Upper lobe of right lung (tissue), 1 donor: ENCODE measurements around the gene TSNAX. TPM values are rescaled to one million over a fixed set of nuclear protein-coding genes. Genes with fewer than 3 reads are reported as not detected.
A peak's percentile ranks its signal among the peaks of the same experiment; 100 is the strongest.

Source experiments
- ATAC-seq: fragments of 200-7000 bp; cut with Tn5 transposase; one replicate; pipeline ENCODE4 v1.9.1; 2020; ENCODE audit warnings: mild to moderate bottlenecking, moderate library complexity
- DNase-seq: peaks from one replicate; pipeline ENCODE4 v3.0.0-alpha.2; 2020
- H3K27ac ChIP-seq: fragments of 200-600 bp; one replicate; pipeline ENCODE4 v1.8.0; 2022
- H3K27me3 ChIP-seq: fragments of 200-600 bp; one replicate; pipeline ENCODE4 v1.8.0; 2022; ENCODE audit warnings: mild to moderate bottlenecking
- H3K36me3 ChIP-seq: fragments of 200-600 bp; one replicate; pipeline ENCODE4 v1.8.0; 2022
- H3K4me1 ChIP-seq: fragments of 200-600 bp; one replicate; pipeline ENCODE4 v1.8.0; 2022
- H3K4me3 ChIP-seq: fragments of 200-600 bp; one replicate; pipeline ENCODE4 v1.8.0; 2022; ENCODE audit warnings: mild to moderate bottlenecking
- H3K9me3 ChIP-seq: fragments of 200-600 bp; one replicate; pipeline ENCODE4 v1.8.0; 2022
- CTCF ChIP-seq: fragments of 200-600 bp; IDR thresholded peaks from one replicate; pipeline ENCODE4 v1.8.0; 2022; ENCODE audit warnings: antibody characterized with exemption
- intact Hi-C: fragments of 100-400 bp; cut with DNase I; formaldehyde crosslinking; loops from one replicate; pipeline ENCODE4 v1.11.0; 2022
- total RNA-seq: library from RNA; stranded (reverse); fragmentation: NEBNext Ultra II Directional; extraction: Animal tissue kit (Norgen Biotek cat#: 25700); gene quantifications from one replicate; pipeline ENCODE4 v1.2.1, GENCODE V29; 2021
- donor health status: DM: no; HTN: yes; CAD: no; lungs with severe emphysema.

TSNAX gene
- total RNA-seq, 1 donor from 2014 or later, result 36.0 TPM

GRCh38 chr1:231600458-231600976 is 72.0 kb downstream of the TSNAX start:
- Histone ChIP-seq H3K27me3 (no peaks in the 10 kb centered on the region), H3K9me3 (no peaks in the 10 kb centered on the region), H3K4me3 (no peak overlapping the region), H3K4me1 (peaks cover 15% of the 10 kb centered on the region), H3K27ac (no peak overlapping the region), H3K36me3 (no peaks in the 10 kb centered on the region)
- no peak for TF ChIP-seq CTCF
- ATAC-seq, result no peak
- no peak for DNase-seq
- intact Hi-C loops, result loop anchor here (5.0 kb wide), 1 partner anchor 243 kb away; no protein-coding TSS in a partner anchor

DNA sequence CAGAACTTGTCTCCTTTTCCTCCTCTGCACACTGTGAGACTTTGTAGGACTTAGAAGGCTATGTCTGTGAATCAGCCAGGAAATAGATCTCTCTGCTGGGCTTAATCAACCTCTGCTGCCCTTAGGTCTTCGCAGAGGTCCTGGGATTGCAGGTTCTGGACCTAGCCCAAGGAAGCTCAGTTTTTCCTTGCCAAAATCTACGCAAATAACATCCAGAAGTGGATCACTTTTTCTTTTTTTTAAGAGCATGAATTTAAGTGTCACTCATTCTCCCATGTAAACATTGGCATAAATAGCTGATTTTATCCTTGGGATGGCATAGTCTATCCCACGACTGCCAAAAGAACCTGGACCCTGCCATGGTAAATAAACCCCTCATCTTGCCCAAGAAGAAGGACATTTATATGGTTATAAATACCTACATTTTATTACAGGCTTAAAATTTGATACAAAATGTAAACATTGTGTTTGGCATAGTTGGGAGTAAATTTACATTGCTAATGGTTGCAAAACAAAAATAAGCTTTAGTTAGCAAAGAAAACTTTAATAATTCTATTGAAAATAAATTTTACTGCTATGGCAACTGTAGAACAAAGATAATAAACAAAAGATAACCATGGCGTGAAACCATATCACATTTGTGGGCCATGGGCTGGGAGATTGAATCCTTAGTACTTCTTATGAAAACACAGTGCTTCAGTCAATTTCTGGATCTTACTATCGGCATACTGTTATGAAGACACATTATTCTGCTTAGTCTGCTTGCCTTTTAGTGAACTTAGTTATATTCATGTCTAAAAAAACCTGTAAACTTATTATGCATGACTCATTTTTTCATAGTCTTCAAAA is 73.6 kb downstream of the TSNAX start:
- no peak for TF ChIP-seq CTCF
- no peak overlapping the region for H3K27ac ChIP-seq
- DNase-seq, result no peak
- intact Hi-C loops, result loop anchor here (5.0 kb wide), 1 partner anchor 245 kb away; no protein-coding TSS in a partner anchor
- H3K4me3 ChIP-seq, result no peak overlapping the region
- no peaks in the 10 kb centered on the region for H3K36me3 ChIP-seq
- ATAC-seq, result no peak
- H3K9me3 ChIP-seq, result no peaks in the 10 kb centered on the region
- H3K27me3 ChIP-seq, result no peaks in the 10 kb centered on the region
- peaks cover 15% of the 10 kb centered on the region for H3K4me1 ChIP-seq

DNA sequence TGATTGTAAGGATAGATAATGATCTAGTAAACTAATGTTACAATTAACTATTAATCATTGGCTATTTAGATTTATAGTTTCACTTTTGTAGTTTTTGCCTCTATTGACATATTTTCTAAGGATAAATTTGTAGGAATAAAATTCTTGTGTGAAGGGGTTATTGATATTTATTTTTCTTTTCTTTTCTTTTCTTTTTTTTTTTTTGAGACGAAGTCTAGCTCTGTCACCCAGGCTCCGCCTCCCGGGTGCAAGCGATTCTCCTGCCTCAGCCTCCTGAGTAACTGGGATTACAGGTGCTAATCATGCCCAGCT is 74.2 kb downstream of the TSNAX start:
- no peak for ATAC-seq
- Histone ChIP-seq H3K4me1 (peaks cover 15% of the 10 kb centered on the region), H3K27me3 (no peaks in the 10 kb centered on the region), H3K4me3 (no peak overlapping the region), H3K27ac (no peak overlapping the region), H3K36me3 (no peaks in the 10 kb centered on the region), H3K9me3 (no peaks in the 10 kb centered on the region)
- no peak for TF ChIP-seq CTCF
- intact Hi-C loops, result loop anchor here (5.0 kb wide), 1 partner anchor 245 kb away; no protein-coding TSS in a partner anchor
- no peak for DNase-seq

- peaks cover 15% of the 10 kb centered on the region for H3K4me1 ChIP-seq
- H3K27me3 ChIP-seq, result no peaks in the 10 kb centered on the region
- ATAC-seq (peak; percentile 77), DNase-seq (no peak)
- TF ChIP-seq CTCF, result peak; percentile 86
- peak overlapping the region; percentile 51 for H3K4me3 ChIP-seq
- intact Hi-C loops, result loop anchor here (5.0 kb wide), 1 partner anchor 246 kb away; no protein-coding TSS in a partner anchor
- H3K9me3 ChIP-seq, result no peaks in the 10 kb centered on the region
- no peak overlapping the region for H3K27ac ChIP-seq
- no peaks in the 10 kb centered on the region for H3K36me3 ChIP-seq
These were observed 75.3 kb downstream of the TSNAX start for GRCh38 chr1:231603598-231604275.

DNA sequence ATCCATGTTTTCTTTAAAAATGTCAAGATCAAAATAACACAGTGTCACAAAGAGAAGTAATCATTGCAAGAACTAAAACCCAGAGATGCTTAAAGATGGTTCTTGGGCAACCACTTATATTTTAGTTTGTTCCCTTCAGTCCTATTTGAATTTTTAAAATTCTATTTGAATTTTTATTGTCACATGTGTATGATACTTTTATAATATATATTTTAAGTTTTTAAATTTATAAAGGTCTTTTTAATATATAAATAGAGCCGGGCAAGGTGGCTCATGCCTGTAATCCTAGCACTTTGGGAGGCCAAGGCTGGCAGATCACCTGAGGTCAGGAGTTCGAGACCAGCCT is 75.8 kb downstream of the TSNAX start:
- Histone ChIP-seq H3K9me3 (no peaks in the 10 kb centered on the region), H3K36me3 (no peaks in the 10 kb centered on the region), H3K4me1 (peaks cover 15% of the 10 kb centered on the region), H3K4me3 (no peak overlapping the region), H3K27ac (no peak overlapping the region), H3K27me3 (no peaks in the 10 kb centered on the region)
- DNase-seq (no peak), ATAC-seq (no peak)
- intact Hi-C loops, result loop anchor here (5.0 kb wide), 1 partner anchor 247 kb away; no protein-coding TSS in a partner anchor
- TF ChIP-seq CTCF, result no peak
